DOHH2 (cell line): ENCODE data around the gene UPF2.
"Not testable (repeated sequence)": the region's sequence is repeated elsewhere in the genome, so short reads cannot be mapped to it uniquely, and the experiment has no call there.

Experiments
- H3F3A ChIP-seq: fragments of 200-600 bp; sonication (generic), shearing (Covaris generic); 2 replicates; pipeline ENCODE4 v1.6.0; 2016; ENCODE audit warnings: antibody characterized with exemption, mild to moderate bottlenecking; ENCODE audit not compliant: control insufficient read depth, insufficient read depth
- H3K27ac ChIP-seq: fragments of 200-600 bp; sonication (generic); 2 replicates; pipeline ENCODE4 v1.5.1; 2014; ENCODE audit warnings: low read depth, mild to moderate bottlenecking, low read length, moderate library complexity
- H3K27me3 ChIP-seq: fragments of 200-600 bp; sonication (generic); 2 replicates; pipeline ENCODE4 v1.6.1; 2014; ENCODE audit warnings: mild to moderate bottlenecking, low read length, mixed read lengths; ENCODE audit not compliant: control insufficient read depth
- H3K36me3 ChIP-seq: fragments of 200-600 bp; sonication (generic); 2 replicates; pipeline ENCODE4 v1.6.1; 2014; ENCODE audit warnings: mild to moderate bottlenecking, low read length, moderate library complexity, mixed read lengths; ENCODE audit not compliant: control insufficient read depth
- H3K4me1 ChIP-seq: fragments of 200-600 bp; sonication (generic); 2 replicates; pipeline ENCODE4 v1.6.1; 2014; ENCODE audit warnings: mild to moderate bottlenecking, low read length, mixed read lengths; ENCODE audit not compliant: control insufficient read depth
- H3K4me2 ChIP-seq: fragments of 200-600 bp; sonication (generic); 2 replicates; pipeline ENCODE4 v1.6.0; 2014; ENCODE audit warnings: mild to moderate bottlenecking, low read length, moderate library complexity
- H3K4me3 ChIP-seq: fragments of 200-600 bp; sonication (generic); 2 replicates; pipeline ENCODE4 v1.5.1; 2014; ENCODE audit warnings: mild to moderate bottlenecking, low read length, mixed read lengths
- H3K79me2 ChIP-seq: fragments of 200-600 bp; sonication (generic); 2 replicates; pipeline ENCODE4 v1.6.1; 2014; ENCODE audit warnings: mild to moderate bottlenecking, low read length, mixed read lengths; ENCODE audit not compliant: control insufficient read depth
- H3K9me2 ChIP-seq: fragments of 200-600 bp; sonication (generic); replicated peaks from 2 replicates; pipeline ENCODE4 v1.6.1; 2014; ENCODE audit warnings: mild to moderate bottlenecking, low read length, mixed read lengths; ENCODE audit not compliant: control insufficient read depth
- H3K9me3 ChIP-seq: fragments of 200-600 bp; sonication (generic); 2 replicates; pipeline ENCODE4 v1.6.1; 2014; ENCODE audit warnings: antibody characterized with exemption, low read length, mixed read lengths; ENCODE audit not compliant: control insufficient read depth, insufficient read depth
- H4K20me1 ChIP-seq: fragments of 200-600 bp; sonication (generic); 2 replicates; pipeline ENCODE4 v1.6.0; 2014; ENCODE audit warnings: low read depth, mild to moderate bottlenecking, antibody characterized with exemption, low read length, moderate library complexity; ENCODE audit not compliant: control insufficient read depth, insufficient read depth
- EZH2phosphoT487 ChIP-seq: fragments of 200-600 bp; sonication (generic); IDR thresholded peaks from 2 replicates; pipeline ENCODE4 v1.6.1; 2017; ENCODE audit warnings: borderline replicate concordance, mild to moderate bottlenecking, antibody characterized with exemption, low read length, moderate library complexity, mixed read lengths
- TF ChIP-seq, protein P1 (sequence below): fragments of 200-600 bp; sonication (generic); IDR thresholded peaks from one replicate; pipeline ENCODE4 v1.5.1; 2014; ENCODE audit warnings: antibody characterized with exemption, mild to moderate bottlenecking, low read depth, low read length; ENCODE audit not compliant: poor library complexity, severe bottlenecking

UPF2 gene

DNA sequence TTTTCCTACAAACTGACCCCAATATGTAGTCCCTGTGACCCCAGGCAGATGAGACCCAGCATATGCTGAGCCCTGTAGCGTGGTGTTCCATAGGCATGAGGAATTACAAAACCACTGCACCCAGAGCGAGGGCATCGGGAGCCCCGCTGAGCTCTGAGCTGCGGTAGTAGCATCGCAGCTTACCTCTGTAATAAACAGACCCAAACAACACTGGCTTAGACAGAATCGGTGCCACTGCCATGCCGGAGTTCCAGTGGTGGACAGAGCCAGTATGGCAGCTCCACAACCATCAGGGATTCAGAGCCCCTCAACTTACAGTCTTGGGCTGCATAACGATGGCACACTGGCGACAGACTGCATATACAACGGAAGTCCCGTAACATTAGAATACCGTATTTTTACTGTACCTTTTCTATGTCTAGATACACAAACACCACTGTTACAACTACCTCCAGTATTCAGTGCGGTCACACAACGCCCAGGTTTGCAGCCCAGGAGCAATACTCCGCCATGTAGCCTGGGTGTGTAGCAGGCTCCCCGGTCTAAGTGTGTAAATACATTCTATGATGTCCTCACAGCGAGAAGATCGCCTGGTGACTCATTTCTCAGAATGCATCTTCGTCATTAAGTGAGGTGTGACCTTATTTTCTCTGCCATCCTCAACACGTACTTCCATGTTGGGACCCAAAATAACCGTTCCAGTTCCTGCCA, 150.7 kb downstream of the UPF2 start:
- TF ChIP-seq EZH2phosphoT487: no peak
- TF ChIP-seq, protein P1, sequence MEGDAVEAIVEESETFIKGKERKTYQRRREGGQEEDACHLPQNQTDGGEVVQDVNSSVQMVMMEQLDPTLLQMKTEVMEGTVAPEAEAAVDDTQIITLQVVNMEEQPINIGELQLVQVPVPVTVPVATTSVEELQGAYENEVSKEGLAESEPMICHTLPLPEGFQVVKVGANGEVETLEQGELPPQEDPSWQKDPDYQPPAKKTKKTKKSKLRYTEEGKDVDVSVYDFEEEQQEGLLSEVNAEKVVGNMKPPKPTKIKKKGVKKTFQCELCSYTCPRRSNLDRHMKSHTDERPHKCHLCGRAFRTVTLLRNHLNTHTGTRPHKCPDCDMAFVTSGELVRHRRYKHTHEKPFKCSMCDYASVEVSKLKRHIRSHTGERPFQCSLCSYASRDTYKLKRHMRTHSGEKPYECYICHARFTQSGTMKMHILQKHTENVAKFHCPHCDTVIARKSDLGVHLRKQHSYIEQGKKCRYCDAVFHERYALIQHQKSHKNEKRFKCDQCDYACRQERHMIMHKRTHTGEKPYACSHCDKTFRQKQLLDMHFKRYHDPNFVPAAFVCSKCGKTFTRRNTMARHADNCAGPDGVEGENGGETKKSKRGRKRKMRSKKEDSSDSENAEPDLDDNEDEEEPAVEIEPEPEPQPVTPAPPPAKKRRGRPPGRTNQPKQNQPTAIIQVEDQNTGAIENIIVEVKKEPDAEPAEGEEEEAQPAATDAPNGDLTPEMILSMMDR: no peak
- H3K27ac ChIP-seq: no peak overlapping the region
- no peaks in the 10 kb centered on the region for H3F3A ChIP-seq
- no peaks in the 10 kb centered on the region for H3K4me1 ChIP-seq
- H3K4me3 ChIP-seq: no peak overlapping the region
- H3K79me2 ChIP-seq: no peaks in the 10 kb centered on the region
- H3K4me2 ChIP-seq: no peak overlapping the region
- H3K36me3 ChIP-seq: no peaks in the 10 kb centered on the region
- no peaks in the 10 kb centered on the region for H3K9me3 ChIP-seq
- no peaks in the 10 kb centered on the region for H3K9me2 ChIP-seq
- no peaks in the 10 kb centered on the region for H4K20me1 ChIP-seq
- H3K27me3 ChIP-seq: no peaks in the 10 kb centered on the region

DNA sequence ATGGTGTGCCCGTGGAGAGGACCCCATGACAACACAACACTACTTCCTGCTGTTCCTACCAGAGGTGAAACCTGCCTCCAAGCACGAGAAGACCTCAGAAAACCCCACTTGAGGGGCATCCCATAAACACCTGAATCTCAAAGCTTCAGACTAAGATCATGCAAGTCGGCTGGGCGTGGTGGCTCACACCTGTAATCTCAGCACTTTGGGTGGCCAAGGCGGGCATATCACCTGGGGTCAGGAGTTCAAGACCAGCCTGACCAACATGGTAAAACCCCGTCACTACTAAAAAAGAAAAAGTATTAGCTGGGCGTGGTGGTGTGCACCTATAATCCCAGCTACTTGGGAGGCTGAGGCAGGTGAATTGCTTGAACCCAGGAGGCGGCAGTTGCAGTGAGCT, 153.3 kb downstream of the UPF2 start:
- not testable (repeated sequence) for H3K27me3 ChIP-seq, H3K4me3 ChIP-seq, H3K27ac ChIP-seq, H3K9me3 ChIP-seq, H3K79me2 ChIP-seq, H3K4me1 ChIP-seq, H3K36me3 ChIP-seq, H3K9me2 ChIP-seq, H3F3A ChIP-seq, H4K20me1 ChIP-seq, H3K4me2 ChIP-seq

DNA sequence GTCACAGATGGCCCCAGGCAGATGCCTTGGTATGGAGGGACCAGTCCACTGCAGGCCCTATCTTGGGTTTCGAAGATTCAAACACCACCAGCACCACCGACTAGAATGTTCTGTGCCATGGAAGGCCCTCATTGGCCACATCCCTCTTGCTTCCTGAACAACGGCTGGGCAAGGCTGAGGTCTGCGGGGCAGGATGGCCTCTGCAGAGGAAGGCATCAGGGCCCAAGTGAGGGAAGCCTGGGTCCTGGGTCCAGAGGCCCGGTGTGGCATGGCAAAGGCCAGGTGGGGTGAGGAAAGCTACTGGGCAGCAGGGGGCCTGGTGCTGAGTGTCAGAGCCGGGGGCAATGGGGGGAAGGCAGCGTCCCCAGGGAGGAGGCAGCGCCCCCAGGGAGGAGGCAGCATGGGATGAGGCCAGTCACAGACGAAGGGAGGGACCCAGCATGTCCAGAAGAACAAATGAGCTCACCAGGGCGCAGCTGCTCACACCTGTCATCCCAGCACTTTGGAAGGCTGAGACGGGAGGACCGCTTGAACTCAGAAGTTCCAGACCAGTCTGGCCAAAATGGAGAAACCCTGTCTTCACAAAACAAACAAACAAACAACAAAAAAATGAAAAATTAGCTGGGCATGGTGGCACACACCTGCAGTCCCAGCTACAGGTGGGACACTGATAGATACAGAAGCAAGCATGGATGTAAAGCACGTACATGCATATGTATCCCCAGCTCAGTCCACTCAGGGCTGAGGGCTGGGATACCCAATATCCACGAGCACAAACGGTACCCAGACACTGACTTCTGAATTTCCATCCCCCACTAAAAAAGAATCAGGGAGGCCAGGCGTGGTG, 155.0 kb downstream of the UPF2 start:
- Histone ChIP-seq H3K4me3 (no peak overlapping the region), H3K79me2 (no peaks in the 10 kb centered on the region), H3K4me1 (no peaks in the 10 kb centered on the region), H3K36me3 (no peaks in the 10 kb centered on the region), H3K9me2 (no peaks in the 10 kb centered on the region), H3K9me3 (no peaks in the 10 kb centered on the region), H4K20me1 (no peaks in the 10 kb centered on the region), H3K27me3 (no peaks in the 10 kb centered on the region), H3F3A (no peaks in the 10 kb centered on the region), H3K4me2 (no peak overlapping the region), H3K27ac (no peak overlapping the region)
- TF ChIP-seq, protein P1: no peak
- TF ChIP-seq EZH2phosphoT487: no peak

DNA sequence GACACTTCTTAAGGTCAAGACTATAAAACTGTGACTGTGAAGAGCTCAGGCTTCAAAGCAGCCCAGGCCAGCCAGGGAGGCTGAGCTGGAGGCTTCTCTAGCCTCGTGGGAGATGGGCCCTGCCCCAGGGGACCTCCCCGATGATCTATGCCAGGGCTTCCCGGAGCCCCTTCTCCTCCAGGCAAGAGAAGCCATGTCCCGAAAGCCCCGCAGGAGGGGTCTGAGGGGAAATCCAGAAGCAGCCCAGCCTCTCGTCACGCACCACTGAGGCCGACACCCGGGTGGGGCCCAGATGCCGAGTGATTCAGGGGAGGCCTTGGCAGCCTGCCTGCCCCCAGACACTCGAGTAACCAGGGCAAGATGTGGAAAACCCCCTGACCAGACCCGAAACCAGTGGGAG, 155.8 kb downstream of the UPF2 start:
- H3K79me2 ChIP-seq: no peaks in the 10 kb centered on the region
- no peaks in the 10 kb centered on the region for H3F3A ChIP-seq
- TF ChIP-seq, protein P1: no peak
- TF ChIP-seq EZH2phosphoT487: no peak
- no peak overlapping the region for H3K4me2 ChIP-seq
- H3K4me3 ChIP-seq: no peak overlapping the region
- no peaks in the 10 kb centered on the region for H3K36me3 ChIP-seq
- H4K20me1 ChIP-seq: no peaks in the 10 kb centered on the region
- no peak overlapping the region for H3K27ac ChIP-seq
- H3K9me3 ChIP-seq: no peaks in the 10 kb centered on the region
- H3K4me1 ChIP-seq: no peaks in the 10 kb centered on the region
- H3K27me3 ChIP-seq: no peaks in the 10 kb centered on the region
- no peaks in the 10 kb centered on the region for H3K9me2 ChIP-seq
